Measurements from ENCODE around the gene CREBZF.

DNA sequence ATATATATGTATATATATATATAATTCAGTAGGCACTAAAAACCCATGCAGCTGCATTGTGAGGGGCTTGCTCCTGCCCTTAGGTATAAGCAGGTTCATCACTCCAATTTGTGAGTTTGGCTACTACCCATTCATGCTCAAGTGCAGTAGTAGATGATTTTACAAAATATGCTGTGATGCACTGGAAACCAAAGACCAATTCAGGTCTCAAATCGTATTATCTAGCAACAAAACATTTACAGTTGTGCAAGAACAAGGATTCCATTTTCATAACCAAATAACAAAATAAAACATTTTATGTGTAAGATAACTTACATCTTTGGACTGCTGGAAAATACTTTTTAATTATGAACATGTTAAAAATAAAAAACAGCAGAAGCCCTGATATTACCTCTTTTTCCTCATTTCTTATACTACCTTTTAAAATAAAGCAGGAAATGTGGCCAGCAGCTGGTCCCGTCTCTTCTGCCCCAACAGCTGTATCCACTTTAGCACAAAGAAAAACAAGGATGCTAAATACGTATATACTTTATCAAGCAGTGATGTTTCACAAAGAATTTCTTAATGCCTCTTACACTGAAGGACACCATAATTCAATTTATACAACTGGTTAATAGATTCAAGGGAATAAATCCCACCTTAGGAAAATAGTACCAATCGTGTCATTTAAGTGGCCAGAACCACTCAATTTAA, 2.8 kb downstream of the CREBZF start:
- TF ChIP-seq CTCF (IDR thresholded peaks at IDR 0.05 in 4 of 5, conservative IDR thresholded peaks at IDR 0.05 in 1 of 5) (no peak), POLR2A (IDR thresholded peaks at IDR 0.05) (no peak)
